PFSK-1 (cell line): ENCODE measurements around the gene NTM.

Experiments
- POLR2AphosphoS5 ChIP-seq: IDR thresholded peaks from 2 replicates; pipeline ENCODE4 v1.6.1; 2012; ENCODE audit warnings: low read depth, mild to moderate bottlenecking, control low read depth, low read length, moderate library complexity
- REST ChIP-seq, 2 experiments: IDR thresholded peaks; 2 replicates each; pipeline versions ENCODE4 v1.6.1 to v1.8.0; 2011 to 2012; ENCODE audit warnings: low read depth in 2 of 2, low read length in 2 of 2, control low read depth in 1 of 2, inconsistent platforms in 1 of 2, mild to moderate bottlenecking in 1 of 2, moderate library complexity in 1 of 2; ENCODE audit not compliant: insufficient read depth in 1 of 2
- SIN3A ChIP-seq: IDR thresholded peaks from 2 replicates; pipeline ENCODE4 v1.6.1; 2012; ENCODE audit warnings: mild to moderate bottlenecking, low read length, moderate library complexity, borderline replicate concordance; ENCODE audit not compliant: insufficient read depth
- TAF1 ChIP-seq: IDR thresholded peaks from 2 replicates; pipeline ENCODE4 v1.6.1; 2012; ENCODE audit warnings: low read length, control low read depth, borderline replicate concordance; ENCODE audit not compliant: insufficient read depth

GRCh38 chr11:131409345-131409744, 38.9 kb downstream of the NTM start:
- TF ChIP-seq TAF1 (no peak), POLR2AphosphoS5 (no peak), REST (IDR thresholded peaks at IDR 0.05; ENCODE audit: insufficient read depth in 1 of 2, low read depth in 2 of 2, low read length in 2 of 2) (no peak), SIN3A (no peak)
